GM23248 (cell line): ENCODE results near the gene ATAT1. TPM values are rescaled to one million over a fixed set of nuclear protein-coding genes. Genes with fewer than 3 reads are reported as not detected.

Experiments used
- DNase-seq: peaks from one replicate; pipeline ENCODE4 v3.0.0-alpha.2; 2015
- H2AFZ ChIP-seq: fragments of 200-600 bp; sonication (generic); 2 replicates; pipeline ENCODE4 v1.6.1; 2016; ENCODE audit warnings: antibody characterized with exemption
- H3F3A ChIP-seq: fragments of 200-600 bp; sonication (generic); 2 replicates; pipeline ENCODE4 v1.6.1; 2016; ENCODE audit warnings: mild to moderate bottlenecking, antibody characterized with exemption, mixed run types; ENCODE audit not compliant: insufficient read depth
- H3K27ac ChIP-seq: fragments of 200-600 bp; sonication (generic); 2 replicates; pipeline ENCODE4 v1.5.1; 2016; ENCODE audit warnings: mild to moderate bottlenecking
- H3K27me3 ChIP-seq: fragments of 200-600 bp; sonication (generic); replicated peaks from 2 replicates; pipeline ENCODE4 v1.6.1; 2016; ENCODE audit warnings: mild to moderate bottlenecking; ENCODE audit not compliant: insufficient read depth
- H3K36me3 ChIP-seq: fragments of 200-600 bp; sonication (generic); 2 replicates; pipeline ENCODE4 v1.6.1; 2016; ENCODE audit warnings: low read depth, mild to moderate bottlenecking
- H3K4me1 ChIP-seq: fragments of 200-600 bp; sonication (generic); 2 replicates; pipeline ENCODE4 v1.6.1; 2016; ENCODE audit warnings: mild to moderate bottlenecking; ENCODE audit not compliant: insufficient read depth
- H3K4me2 ChIP-seq: fragments of 200-600 bp; sonication (generic); one replicate; pipeline ENCODE4 v1.6.1; 2016; ENCODE audit warnings: mild to moderate bottlenecking; ENCODE audit not compliant: unreplicated experiment
- H3K4me3 ChIP-seq: fragments of 200-600 bp; sonication (generic); 2 replicates; pipeline ENCODE4 v1.5.1; 2016; ENCODE audit warnings: mild to moderate bottlenecking
- H3K79me2 ChIP-seq: fragments of 200-600 bp; sonication (generic); 2 replicates; pipeline ENCODE4 v1.6.1; 2016; ENCODE audit warnings: mild to moderate bottlenecking; ENCODE audit not compliant: insufficient read depth
- H3K9ac ChIP-seq: fragments of 200-600 bp; sonication (generic); 2 replicates; pipeline ENCODE4 v1.6.1; 2016; ENCODE audit warnings: mild to moderate bottlenecking
- H3K9me2 ChIP-seq: fragments of 200-600 bp; sonication (generic); 2 replicates; pipeline ENCODE4 v1.6.1; 2016; ENCODE audit warnings: mixed run types, mild to moderate bottlenecking, moderate library complexity; ENCODE audit not compliant: insufficient read depth
- H3K9me3 ChIP-seq: fragments of 200-600 bp; sonication (generic); one replicate; pipeline ENCODE4 v1.6.1; 2017; ENCODE audit warnings: low read depth
- H4K20me1 ChIP-seq: fragments of 200-600 bp; sonication (generic); 2 replicates; pipeline ENCODE4 v1.6.0; 2016; ENCODE audit not compliant: insufficient read depth
- EZH2 ChIP-seq: fragments of 200-600 bp; sonication (generic); IDR thresholded peaks from 2 replicates; pipeline ENCODE4 v1.6.1; 2018; ENCODE audit warnings: antibody characterized with exemption, mild to moderate bottlenecking; ENCODE audit not compliant: insufficient read depth, poor library complexity, severe bottlenecking
- EZH2phosphoT487 ChIP-seq: fragments of 200-600 bp; sonication (generic); IDR thresholded peaks from 2 replicates; pipeline ENCODE4 v1.6.1; 2018; ENCODE audit warnings: antibody characterized with exemption, moderate library complexity, mild to moderate bottlenecking, low read depth; ENCODE audit not compliant: insufficient read depth
- WGBS, 2 experiments: methylation state at CpG; one replicate each; pipeline ENCODE4 v1.1.6; 2015 to 2017; ENCODE audit warnings: low lambda C conversion rate in 2 of 2, low coverage in 1 of 2; ENCODE audit errors: missing lambda C conversion rate in 2 of 2; 5-methylcytosine and 5-hydroxymethylcytosine counted together
- in situ Hi-C: fragments of 300-500 bp; cut with MboI; formaldehyde crosslinking; loops from 2 replicates; pipeline ENCODE4 v1.15.0; 2020
- polyA plus RNA-seq: library from polyadenylated mRNA; unstranded; fragments of >200 nt; fragmentation: Nextera tagmentation; extraction: Ambion mirVana; gene quantifications from 2 replicates; pipeline ENCODE4 v1.2.1, GENCODE V29; 2016
- total RNA-seq: library from RNA; depleted of rRNA; stranded (reverse); fragments of >200 nt; shearing (Covaris generic); gene quantifications from 2 replicates; pipeline ENCODE4 v1.2.3, GENCODE V29; 2014

ATAT1 gene
- total and polyA plus RNA-seq, 2 experiments from 2014 or later: 2.3 to 12.6 TPM

DNA sequence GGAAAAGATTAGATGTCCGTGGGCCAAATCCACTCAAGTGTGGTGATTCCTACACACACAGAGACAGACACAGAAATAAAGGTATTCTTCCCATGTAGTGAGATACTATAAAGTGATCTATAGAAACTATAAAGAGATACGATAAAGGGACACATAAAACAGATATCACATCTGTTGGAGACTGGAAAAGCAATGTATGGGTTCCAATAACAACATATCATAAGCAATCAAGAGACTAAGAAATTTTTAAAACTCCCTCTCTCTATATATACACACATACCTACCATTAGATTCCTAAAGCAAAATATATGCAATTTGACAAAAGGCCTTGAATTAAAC is 14.8 kb upstream of the ATAT1 start:
- H3K4me2 ChIP-seq: no peak overlapping the region
- in situ Hi-C loops: no loop called here
- 17 to 26% methylated on average over 2 of the region's 2 CpGs for WGBS, 2 experiments
- H3K79me2 ChIP-seq: peaks cover 62% of the 10 kb centered on the region
- H4K20me1 ChIP-seq: no peaks in the 10 kb centered on the region
- no peaks in the 10 kb centered on the region for H3K9me2 ChIP-seq
- H2AFZ ChIP-seq: no peak overlapping the region
- peaks cover 19% of the 10 kb centered on the region for H3K36me3 ChIP-seq
- H3K9me3 ChIP-seq: no peaks in the 10 kb centered on the region
- no peak overlapping the region for H3K9ac ChIP-seq
- no peaks in the 10 kb centered on the region for H3K27me3 ChIP-seq
- peaks cover 23% of the 10 kb centered on the region for H3K4me1 ChIP-seq
- DNase-seq: no peak
- H3K4me3 ChIP-seq: no peak overlapping the region
- H3F3A ChIP-seq: peaks cover 94% of the 10 kb centered on the region
- peak overlapping the region; percentile 6; the same call in 1 of the 2 replicates for H3K27ac ChIP-seq
- no peak for TF ChIP-seq EZH2
- no peak for TF ChIP-seq EZH2phosphoT487

DNA sequence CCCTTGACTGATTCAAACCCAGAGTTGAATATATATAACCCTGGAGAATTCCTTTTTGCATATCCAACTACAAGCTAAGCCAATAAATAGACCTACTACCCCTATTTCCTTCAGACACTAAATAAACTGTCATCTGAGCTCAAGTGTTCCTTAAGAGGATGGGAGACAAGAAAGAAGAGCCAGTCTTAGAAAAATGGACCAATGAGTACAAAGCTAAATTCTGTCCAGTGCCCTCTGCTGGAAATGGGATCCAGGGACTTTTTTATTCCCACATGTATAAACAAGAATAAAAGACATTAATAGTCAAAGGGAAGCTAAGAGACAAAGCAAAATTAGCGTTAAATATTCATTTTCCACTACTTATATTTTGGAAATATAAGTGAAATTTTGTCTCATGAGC is 14.5 kb upstream of the ATAT1 start:
- Histone ChIP-seq H3K9me2 (no peaks in the 10 kb centered on the region), H3K4me3 (no peak overlapping the region), H3K9ac (no peak overlapping the region), H3K4me1 (peaks cover 23% of the 10 kb centered on the region), H3K27me3 (no peaks in the 10 kb centered on the region), H2AFZ (no peak overlapping the region), H3K36me3 (peaks cover 19% of the 10 kb centered on the region), H3K9me3 (no peaks in the 10 kb centered on the region), H3K4me2 (no peak overlapping the region), H3K27ac (peak overlapping the region; percentile 98), H4K20me1 (no peaks in the 10 kb centered on the region), H3F3A (peaks cover 92% of the 10 kb centered on the region), H3K79me2 (peaks cover 64% of the 10 kb centered on the region)
- in situ Hi-C loops: no loop called here
- TF ChIP-seq EZH2phosphoT487: no peak
- no peak for TF ChIP-seq EZH2
- peak; percentile 66 for DNase-seq
- 86 to 95% methylated on average over 1 of the region's 1 CpG for WGBS, 2 experiments

DNA sequence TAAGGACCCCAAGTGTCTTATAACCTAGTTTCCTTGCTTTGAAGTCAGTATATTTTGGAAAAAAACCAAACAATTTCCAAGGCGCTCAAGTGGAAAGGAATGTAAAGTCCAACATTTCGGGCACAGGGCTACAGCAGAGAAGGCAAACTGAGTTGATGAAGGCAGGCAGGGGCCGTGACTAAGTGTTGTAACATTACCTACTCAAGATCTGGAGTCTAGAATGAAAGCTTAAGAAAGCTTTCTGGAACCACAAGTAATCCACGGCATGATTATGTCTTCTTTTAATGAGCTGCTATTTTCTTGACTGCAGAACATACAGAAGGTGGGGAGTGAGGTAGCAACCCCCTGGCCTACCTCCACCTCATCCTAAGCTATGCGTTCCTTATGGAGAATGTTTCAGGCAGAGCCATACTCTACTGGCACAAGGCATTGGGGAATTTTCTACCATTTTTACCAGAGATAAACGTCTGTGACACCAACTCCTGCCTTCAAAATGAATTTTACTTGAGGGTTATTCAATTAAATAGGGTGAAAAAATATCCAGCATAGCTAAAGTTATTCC is 13.9 kb upstream of the ATAT1 start:
- H3K27me3 ChIP-seq: no peaks in the 10 kb centered on the region
- no peak for TF ChIP-seq EZH2
- no peak for TF ChIP-seq EZH2phosphoT487
- no peak overlapping the region for H3K9ac ChIP-seq
- 57 to 58% methylated on average over 6 of the region's 6 CpGs for WGBS, 2 experiments
- H3K4me2 ChIP-seq: peak overlapping the region; percentile 95
- H4K20me1 ChIP-seq: no peaks in the 10 kb centered on the region
- H3K36me3 ChIP-seq: peaks cover 13% of the 10 kb centered on the region
- H3K79me2 ChIP-seq: peaks cover 60% of the 10 kb centered on the region
- H3K4me3 ChIP-seq: no peak overlapping the region
- DNase-seq: peak; percentile 54
- no peaks in the 10 kb centered on the region for H3K9me2 ChIP-seq
- in situ Hi-C loops: no loop called here
- no peak overlapping the region for H2AFZ ChIP-seq
- H3K4me1 ChIP-seq: peaks cover 23% of the 10 kb centered on the region
- peaks cover 87% of the 10 kb centered on the region for H3F3A ChIP-seq
- H3K9me3 ChIP-seq: no peaks in the 10 kb centered on the region
- H3K27ac ChIP-seq: peak overlapping the region; percentile 98

DNA sequence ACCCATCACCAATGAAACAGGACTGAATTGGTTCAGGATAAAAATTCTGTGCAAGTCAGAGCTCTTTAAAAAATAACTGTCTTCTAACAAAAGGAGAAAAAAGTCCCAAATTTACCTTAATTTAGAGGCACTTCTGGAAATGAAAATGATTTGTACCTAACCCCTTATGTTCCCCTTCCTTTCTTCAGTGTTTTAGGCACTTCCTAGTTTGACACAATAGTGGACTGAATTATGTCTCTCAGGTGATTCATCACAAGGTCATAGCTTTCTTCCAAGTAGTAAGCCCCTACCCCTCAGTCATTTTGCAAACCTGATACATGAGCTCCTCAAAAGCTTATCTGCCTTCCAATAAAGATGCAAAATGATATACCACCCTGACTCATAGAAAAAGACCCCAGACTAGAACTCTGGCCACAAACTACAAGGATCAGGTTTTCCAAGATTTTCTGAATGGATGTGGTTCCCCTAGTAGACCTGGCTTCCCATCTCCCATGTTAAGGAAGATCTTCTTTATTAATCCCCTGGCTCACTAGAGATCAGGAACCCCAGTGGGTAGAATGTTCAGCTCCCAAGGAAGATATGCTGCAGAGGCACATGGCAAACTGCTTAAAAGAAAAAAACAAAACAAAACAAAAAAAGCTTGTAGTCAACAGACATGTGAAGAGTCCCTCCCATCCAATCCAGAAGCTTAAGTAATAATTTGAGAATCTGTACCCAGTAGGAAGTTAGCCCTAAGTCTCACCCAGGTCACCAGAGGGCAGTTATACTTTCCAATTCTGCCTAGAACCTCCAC is 13.2 kb upstream of the ATAT1 start:
- no peak for TF ChIP-seq EZH2
- TF ChIP-seq EZH2phosphoT487: no peak
- Histone ChIP-seq H3K9me2 (no peaks in the 10 kb centered on the region), H3K79me2 (peaks cover 64% of the 10 kb centered on the region), H3F3A (peaks cover 81% of the 10 kb centered on the region), H3K27me3 (no peaks in the 10 kb centered on the region), H3K9me3 (no peaks in the 10 kb centered on the region), H3K36me3 (peaks cover 13% of the 10 kb centered on the region), H3K4me1 (peaks cover 24% of the 10 kb centered on the region), H2AFZ (no peak overlapping the region), H4K20me1 (no peaks in the 10 kb centered on the region), H3K27ac (peak overlapping the region; percentile 98), H3K9ac (peak overlapping the region; percentile 100), H3K4me2 (peak overlapping the region; percentile 95), H3K4me3 (peak overlapping the region; percentile 98)
- in situ Hi-C loops: no loop called here
- peak; percentile 39 for DNase-seq
